ENCODE results near the gene SLC30A1.

Gene SLC30A1

DNA sequence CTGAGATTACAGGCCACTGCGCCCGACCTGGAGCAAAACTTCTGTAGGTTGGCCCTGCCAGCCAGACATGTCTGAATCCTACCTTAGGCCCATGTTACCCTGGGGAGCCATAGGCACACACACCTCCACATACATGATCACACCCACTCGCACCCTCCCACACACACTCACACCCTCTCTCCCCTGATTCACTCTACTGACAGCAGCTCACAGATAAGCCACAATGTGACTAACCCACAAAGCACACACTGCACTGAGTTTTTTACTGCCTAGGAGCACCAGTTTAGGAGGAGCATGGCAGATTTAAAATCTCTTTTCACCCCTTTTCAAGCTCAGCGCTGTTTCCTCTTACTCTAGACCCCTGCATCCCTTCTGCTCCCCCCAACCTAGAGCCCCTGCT, 41.7 kb downstream of the SLC30A1 start:
- DNase-seq (ENCODE audit: low read depth, low spot score), result no peak
- Histone ChIP-seq H3K9me3 (ENCODE audit: low read depth, low read length) (no peaks in the 10 kb centered on the region), H3K27ac (no peak overlapping the region), H3K4me3 (no peak overlapping the region), H3K36me3 (ENCODE audit: insufficient read depth, low read length) (no peaks in the 10 kb centered on the region), H3K9ac (ENCODE audit: insufficient read length) (no peak overlapping the region)
- no peak for TF ChIP-seq FOXP2 (optimal IDR thresholded peaks at IDR 0.05; ENCODE audit: control extremely low read depth, extremely low read length, insufficient read depth)
- no peak for TF ChIP-seq POLR2AphosphoS5 (IDR thresholded peaks at IDR 0.05; ENCODE audit: borderline replicate concordance, low read depth, low read length)
- no peak for TF ChIP-seq EZH2 (IDR thresholded peaks at IDR 0.05)

DNA sequence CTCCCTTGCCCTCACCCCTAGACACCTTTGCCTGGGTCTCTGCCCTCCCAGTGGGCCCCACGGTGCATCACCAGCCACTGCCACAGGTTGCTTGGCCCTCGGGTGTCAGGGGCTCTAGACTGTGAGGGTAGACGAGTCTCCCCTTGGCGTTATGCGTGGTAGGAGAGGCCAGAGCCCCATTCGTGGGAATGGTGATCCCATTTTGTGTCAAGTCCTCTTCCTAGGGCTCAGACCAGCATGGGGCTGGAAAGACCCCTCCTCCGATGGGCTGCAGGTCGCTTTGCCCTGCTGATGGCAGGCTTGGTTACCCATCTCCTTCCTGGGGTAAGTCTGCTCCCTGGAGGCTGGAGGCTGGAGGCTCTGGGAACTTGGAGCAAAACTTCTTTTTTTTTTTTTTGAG, 42.4 kb downstream of the SLC30A1 start:
- Histone ChIP-seq H3K36me3 (ENCODE audit: insufficient read depth, low read length) (no peaks in the 10 kb centered on the region), H3K9ac (ENCODE audit: insufficient read length) (no peak overlapping the region)

DNA sequence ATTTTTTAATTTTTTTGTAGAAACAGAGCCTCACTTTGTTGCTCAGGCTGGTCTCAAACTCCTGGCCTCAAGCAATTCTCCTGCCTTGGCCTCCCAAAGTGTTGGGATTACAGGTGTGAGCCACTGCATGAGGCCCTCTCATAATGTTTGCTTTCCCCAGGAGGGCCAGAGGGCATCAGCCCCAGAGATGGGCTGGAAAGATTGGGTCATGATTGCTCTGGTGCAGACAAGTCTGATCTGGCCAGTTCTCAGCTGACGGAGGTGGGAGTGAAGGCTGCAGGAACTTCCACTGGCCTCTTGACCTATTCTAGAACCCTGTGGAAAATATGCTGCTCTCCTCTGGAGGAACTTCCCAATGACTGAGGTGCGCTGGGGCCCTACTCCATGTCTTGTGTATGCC, 43.6 kb downstream of the SLC30A1 start:
- Histone ChIP-seq H3K36me3 (ENCODE audit: insufficient read depth, low read length) (no peaks in the 10 kb centered on the region), H3K27ac (no peak overlapping the region), H3K9ac (ENCODE audit: insufficient read length) (no peak overlapping the region), H3K4me3 (no peak overlapping the region), H3K9me3 (ENCODE audit: low read depth, low read length) (no peaks in the 10 kb centered on the region)
- TF ChIP-seq EZH2 (IDR thresholded peaks at IDR 0.05), result no peak
- no peak for TF ChIP-seq FOXP2 (optimal IDR thresholded peaks at IDR 0.05; ENCODE audit: control extremely low read depth, extremely low read length, insufficient read depth)
- TF ChIP-seq POLR2AphosphoS5 (IDR thresholded peaks at IDR 0.05; ENCODE audit: borderline replicate concordance, low read depth, low read length), result no peak
- no peak for DNase-seq (ENCODE audit: low read depth, low spot score)

More for the DNA sequence above, 42.4 kb downstream of the SLC30A1 start:
- no peak for DNase-seq (ENCODE audit: low read depth, low spot score)
- TF ChIP-seq POLR2AphosphoS5 (IDR thresholded peaks at IDR 0.05; ENCODE audit: borderline replicate concordance, low read depth, low read length) (no peak), FOXP2 (optimal IDR thresholded peaks at IDR 0.05; ENCODE audit: control extremely low read depth, extremely low read length, insufficient read depth) (no peak), EZH2 (IDR thresholded peaks at IDR 0.05) (no peak)
- H3K27ac ChIP-seq, result no peak overlapping the region
- no peaks in the 10 kb centered on the region for H3K9me3 ChIP-seq (ENCODE audit: low read depth, low read length)
- no peak overlapping the region for H3K4me3 ChIP-seq

DNA sequence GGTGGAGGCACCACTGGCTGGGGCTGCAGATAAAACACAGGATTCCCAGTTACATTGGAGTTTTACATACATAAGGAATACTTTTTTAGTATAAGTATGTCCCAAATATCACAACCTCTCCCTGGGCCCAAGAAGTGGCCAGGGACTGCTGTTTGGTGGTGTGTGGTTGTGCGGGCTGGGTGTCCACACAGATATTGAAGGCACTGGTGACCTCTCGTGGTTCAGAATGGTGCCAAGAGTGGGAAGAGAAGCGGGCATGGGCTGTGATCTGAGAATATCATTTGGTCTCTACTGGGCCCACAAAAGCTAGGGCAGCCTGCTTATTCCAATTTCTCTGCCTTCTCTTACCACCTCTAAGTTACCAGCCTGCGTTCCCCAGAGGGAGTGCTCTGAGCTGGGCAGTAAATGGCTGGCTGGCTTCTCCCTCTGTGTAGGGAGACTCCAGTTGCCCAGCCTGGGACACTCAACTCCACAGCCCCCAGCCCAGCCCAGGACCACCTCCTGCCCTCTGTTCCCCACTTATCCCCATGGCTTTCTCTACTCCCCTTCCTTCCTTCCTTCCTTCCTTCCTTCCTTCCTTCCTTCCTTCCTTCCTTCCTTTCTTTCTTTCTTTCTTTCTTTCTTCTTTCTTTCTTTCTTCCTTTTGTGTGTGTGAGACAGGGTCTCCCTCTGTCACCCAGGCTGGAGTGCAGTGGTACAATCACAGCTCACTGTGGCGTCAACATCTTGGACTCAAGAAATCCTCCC, 44.2 kb downstream of the SLC30A1 start:
- DNase-seq (ENCODE audit: low read depth, low spot score), result no peak
- H3K4me3 ChIP-seq, result no peak overlapping the region
- no peaks in the 10 kb centered on the region for H3K9me3 ChIP-seq (ENCODE audit: low read depth, low read length)
- no peak for TF ChIP-seq EZH2 (IDR thresholded peaks at IDR 0.05)
- TF ChIP-seq FOXP2 (optimal IDR thresholded peaks at IDR 0.05; ENCODE audit: control extremely low read depth, extremely low read length, insufficient read depth), result no peak
- TF ChIP-seq POLR2AphosphoS5 (IDR thresholded peaks at IDR 0.05; ENCODE audit: borderline replicate concordance, low read depth, low read length), result no peak
- no peaks in the 10 kb centered on the region for H3K36me3 ChIP-seq (ENCODE audit: insufficient read depth, low read length)
- no peak overlapping the region for H3K27ac ChIP-seq
- H3K9ac ChIP-seq (ENCODE audit: insufficient read length), result no peak overlapping the region

DNA sequence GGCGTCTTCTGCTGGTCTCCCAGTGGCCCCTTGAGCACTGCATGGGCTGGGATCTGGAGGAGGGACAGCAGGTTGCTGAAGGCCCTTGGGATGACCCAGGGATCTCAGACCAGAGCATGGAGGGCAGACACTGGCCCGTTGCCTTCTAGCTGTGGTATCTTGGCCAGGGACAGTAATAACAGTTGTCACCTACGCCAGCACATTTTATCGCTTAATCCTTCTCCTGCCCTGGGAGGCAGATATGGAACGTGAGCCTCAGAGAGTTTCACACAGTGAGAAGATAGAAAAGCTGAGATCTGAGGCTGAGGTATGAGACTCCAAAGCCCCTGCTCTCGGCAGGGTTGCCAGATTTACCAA, 46.9 kb downstream of the SLC30A1 start:
- H3K9ac ChIP-seq (ENCODE audit: insufficient read length), result no peak overlapping the region
- no peaks in the 10 kb centered on the region for H3K9me3 ChIP-seq (ENCODE audit: low read depth, low read length)
- TF ChIP-seq POLR2AphosphoS5 (IDR thresholded peaks at IDR 0.05; ENCODE audit: borderline replicate concordance, low read depth, low read length), result no peak
- TF ChIP-seq EZH2 (IDR thresholded peaks at IDR 0.05), result no peak
- TF ChIP-seq FOXP2 (optimal IDR thresholded peaks at IDR 0.05; ENCODE audit: control extremely low read depth, extremely low read length, insufficient read depth), result no peak
- H3K4me3 ChIP-seq, result no peak overlapping the region
- DNase-seq (ENCODE audit: low read depth, low spot score), result no peak
- H3K27ac ChIP-seq, result no peak overlapping the region
- no peaks in the 10 kb centered on the region for H3K36me3 ChIP-seq (ENCODE audit: insufficient read depth, low read length)

DNA sequence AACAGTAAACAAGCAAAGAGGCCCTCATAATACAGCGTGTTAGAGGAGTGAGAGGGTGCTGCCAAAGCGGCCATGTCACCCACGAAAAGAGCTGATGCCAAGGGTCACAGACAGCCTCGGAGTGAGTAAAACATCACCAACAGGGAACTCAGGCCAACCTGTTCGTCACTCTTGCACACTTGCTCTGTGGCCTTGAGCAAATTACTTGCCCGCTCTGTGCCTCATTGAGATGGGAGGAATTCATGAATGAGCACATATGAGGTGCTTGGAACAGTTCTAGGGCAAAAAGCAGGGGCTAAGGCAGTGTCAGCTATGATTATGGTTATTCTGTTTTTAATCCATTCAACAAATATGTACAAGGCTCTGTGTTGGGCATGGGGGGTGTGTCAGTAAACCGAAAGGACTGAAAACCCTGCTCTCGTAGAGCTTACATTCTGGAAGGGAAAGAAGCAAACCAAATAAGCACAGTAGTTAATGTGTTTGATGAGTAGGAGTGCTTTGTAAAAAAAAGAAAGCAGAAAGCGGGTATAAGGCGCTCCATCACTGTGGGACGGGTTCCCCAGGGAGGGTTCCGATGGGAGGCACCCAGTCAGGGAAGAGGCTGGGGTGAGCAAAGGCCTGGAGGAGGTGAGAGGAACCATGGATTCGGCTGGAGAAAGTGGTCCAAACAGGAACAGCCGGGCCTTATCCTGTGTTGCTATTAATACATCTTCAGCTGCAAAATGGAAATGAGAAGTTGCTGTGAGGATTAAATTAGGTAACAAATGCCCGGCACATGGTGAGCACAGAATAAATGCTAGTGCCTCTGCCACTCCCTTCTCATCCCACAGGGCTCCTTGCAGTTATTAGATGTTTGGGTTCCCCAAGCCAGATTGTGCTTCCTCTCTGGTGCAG, 47.5 kb downstream of the SLC30A1 start:
- TF ChIP-seq FOXP2 (optimal IDR thresholded peaks at IDR 0.05; ENCODE audit: control extremely low read depth, extremely low read length, insufficient read depth) (no peak), EZH2 (IDR thresholded peaks at IDR 0.05) (no peak), POLR2AphosphoS5 (IDR thresholded peaks at IDR 0.05; ENCODE audit: borderline replicate concordance, low read depth, low read length) (no peak)
- Histone ChIP-seq H3K9me3 (ENCODE audit: low read depth, low read length) (no peaks in the 10 kb centered on the region), H3K36me3 (ENCODE audit: insufficient read depth, low read length) (no peaks in the 10 kb centered on the region), H3K27ac (no peak overlapping the region), H3K4me3 (no peak overlapping the region), H3K9ac (ENCODE audit: insufficient read length) (no peak overlapping the region)
- DNase-seq (ENCODE audit: low read depth, low spot score), result no peak

DNA sequence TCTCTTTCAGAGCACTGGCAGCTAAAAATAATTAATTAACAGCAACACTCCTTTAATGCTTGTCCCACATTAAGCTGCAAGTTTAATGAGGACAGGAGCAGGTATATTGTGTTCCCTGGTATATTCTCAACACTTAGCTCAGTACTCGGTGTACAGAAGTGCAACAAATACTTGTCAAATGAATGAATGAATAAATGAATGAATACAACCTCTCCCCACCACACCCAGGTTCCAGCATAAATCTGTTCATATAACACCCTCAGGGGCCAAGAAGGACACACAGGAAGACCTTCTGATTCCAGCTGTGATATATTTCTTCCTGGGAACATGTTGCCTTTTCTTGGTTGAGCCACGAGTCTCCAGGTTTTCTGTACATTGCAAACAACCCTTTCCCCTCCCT, 48.9 kb downstream of the SLC30A1 start:
- H3K4me3 ChIP-seq, result no peak overlapping the region
- no peak for DNase-seq (ENCODE audit: low read depth, low spot score)
- no peak overlapping the region for H3K9ac ChIP-seq (ENCODE audit: insufficient read length)
- no peaks in the 10 kb centered on the region for H3K9me3 ChIP-seq (ENCODE audit: low read depth, low read length)
- no peak overlapping the region for H3K27ac ChIP-seq
- no peak for TF ChIP-seq FOXP2 (optimal IDR thresholded peaks at IDR 0.05; ENCODE audit: control extremely low read depth, extremely low read length, insufficient read depth)
- TF ChIP-seq POLR2AphosphoS5 (IDR thresholded peaks at IDR 0.05; ENCODE audit: borderline replicate concordance, low read depth, low read length), result no peak
- no peak for TF ChIP-seq EZH2 (IDR thresholded peaks at IDR 0.05)
- H3K36me3 ChIP-seq (ENCODE audit: insufficient read depth, low read length), result no peaks in the 10 kb centered on the region

DNA sequence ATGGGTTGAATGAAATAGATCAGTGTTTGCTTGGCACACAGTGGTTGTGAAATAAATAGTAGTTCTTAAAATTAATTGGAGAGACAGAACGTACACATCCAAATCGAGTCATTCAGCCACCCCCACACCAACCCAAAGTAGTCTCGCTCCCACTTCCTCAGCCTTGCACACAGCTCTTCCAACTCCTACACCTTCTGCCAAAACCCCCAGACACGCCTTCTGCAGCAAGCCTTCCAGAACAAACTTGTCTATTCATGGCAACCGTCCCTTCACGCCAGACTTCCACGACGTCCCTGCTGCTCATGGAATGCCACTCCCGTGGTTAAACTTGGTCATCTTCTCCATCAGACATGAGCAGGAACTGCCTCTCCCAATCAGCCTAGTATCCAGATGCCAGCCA, 49.5 kb downstream of the SLC30A1 start:
- Histone ChIP-seq H3K9ac (ENCODE audit: insufficient read length) (no peak overlapping the region), H3K4me3 (no peak overlapping the region), H3K9me3 (ENCODE audit: low read depth, low read length) (no peaks in the 10 kb centered on the region), H3K27ac (no peak overlapping the region), H3K36me3 (ENCODE audit: insufficient read depth, low read length) (no peaks in the 10 kb centered on the region)
- TF ChIP-seq POLR2AphosphoS5 (IDR thresholded peaks at IDR 0.05; ENCODE audit: borderline replicate concordance, low read depth, low read length) (no peak), FOXP2 (optimal IDR thresholded peaks at IDR 0.05; ENCODE audit: control extremely low read depth, extremely low read length, insufficient read depth) (no peak), EZH2 (IDR thresholded peaks at IDR 0.05) (no peak)
- DNase-seq (ENCODE audit: low read depth, low spot score), result no peak
